GM13976 (cell line): ENCODE results near the gene FAM47C.
"Not testable (repeated sequence)": the region's sequence is repeated elsewhere in the genome, so short reads cannot be mapped to it uniquely, and the experiment has no call there.

Experiments used
- DNase-seq: peaks from one replicate; pipeline ENCODE4 v3.0.0; 2012; ENCODE audit warnings: low spot score
- CTCF ChIP-seq: IDR thresholded peaks from 2 replicates; pipeline ENCODE4 v1.5.1; 2012; ENCODE audit warnings: borderline replicate concordance, mild to moderate bottlenecking; ENCODE audit not compliant: insufficient read depth; ENCODE audit errors: extremely low read depth, missing control alignments, control extremely low read depth
- in situ Hi-C: fragments of 300-500 bp; cut with MboI; formaldehyde crosslinking; loops from one replicate; pipeline ENCODE4 v1.12.0; 2022; ENCODE audit warnings: low sequenced_read_pairs, mixed read lengths, inconsistent platforms; ENCODE audit not compliant: unreplicated experiment

FAM47C gene

DNA sequence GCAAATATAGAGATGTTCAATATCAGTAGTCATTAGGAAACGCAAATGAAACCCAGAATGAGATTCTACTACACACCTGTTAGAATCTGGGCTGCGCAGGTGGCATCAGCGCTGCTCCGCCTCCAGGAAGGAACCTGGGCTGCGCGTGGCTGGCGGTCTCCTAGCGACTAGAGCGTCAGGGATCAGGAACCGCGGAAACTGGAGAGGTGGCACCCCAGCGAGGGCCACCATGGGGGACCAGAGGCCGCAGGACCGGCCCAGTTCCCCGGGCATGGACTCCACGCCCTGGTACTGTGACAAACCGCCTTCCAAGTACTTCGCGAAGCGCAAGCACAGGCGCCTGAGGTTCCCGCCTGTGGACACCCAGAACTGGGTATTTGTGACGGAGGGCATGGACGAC is at the start of gene FAM47C:
FAM47C (plus strand) TSS at position 185 of the 400 bp plus-strand sequence; CDS start at position 230, 45 bp downstream.
- DNase-seq, in situ Hi-C loops: not testable (repeated sequence)

DNA sequence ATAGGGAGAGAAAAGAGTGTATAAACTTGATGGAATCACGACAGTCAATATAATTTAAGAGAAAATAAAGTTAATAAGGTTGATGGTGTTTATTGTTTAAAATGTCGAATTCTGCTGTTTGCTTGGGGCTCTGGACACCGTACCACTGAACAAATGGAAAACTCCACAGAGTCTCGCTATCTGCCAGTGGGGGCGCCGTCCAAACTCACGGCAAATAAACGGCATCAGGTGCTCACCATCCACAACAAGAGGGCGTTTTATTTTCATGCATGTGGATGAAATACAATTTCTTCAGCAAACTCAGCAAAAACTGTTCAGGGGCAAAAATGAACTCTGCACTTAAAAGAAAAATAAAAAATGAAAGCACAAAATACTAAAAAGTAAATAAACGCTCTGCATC is 46.6 kb upstream of the FAM47C start:
- in situ Hi-C loops, result no loop called here
- TF ChIP-seq CTCF, result no peak
- no peak for DNase-seq

DNA sequence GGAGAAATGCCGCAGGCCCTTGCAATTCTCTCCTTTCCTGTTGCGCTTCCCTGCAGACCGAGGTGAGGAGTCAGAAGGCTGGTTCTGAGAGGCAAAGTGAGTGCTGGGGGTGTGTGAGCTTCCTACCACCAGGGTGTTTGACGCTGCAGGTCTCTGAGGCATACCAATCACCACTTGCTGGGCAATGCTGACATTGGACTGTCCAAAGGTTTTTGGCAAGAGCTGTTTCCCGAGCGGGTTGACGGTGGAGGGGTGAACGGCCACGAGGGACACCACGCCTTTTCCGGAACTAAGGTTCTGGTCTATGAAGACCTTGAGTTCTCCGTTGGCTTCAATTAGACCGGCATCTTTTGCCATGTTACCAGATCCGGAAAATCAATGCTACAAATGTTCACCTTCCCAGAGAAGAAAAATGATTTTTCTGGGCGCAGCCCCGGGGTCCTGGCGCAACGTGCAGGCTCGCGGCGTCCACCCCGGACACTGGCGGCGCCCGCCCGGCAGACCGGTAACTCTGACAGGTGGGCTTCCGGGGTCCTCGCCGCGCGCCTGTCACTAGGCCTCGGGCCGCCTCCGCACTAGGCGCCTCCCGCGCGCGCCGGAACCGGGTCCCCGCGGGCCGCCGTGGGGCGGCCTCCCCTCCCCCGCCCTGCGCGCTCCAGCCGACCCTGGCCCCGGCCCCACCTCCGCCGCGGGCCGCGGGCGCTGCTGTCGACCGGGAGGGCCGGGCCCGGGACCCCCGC is 44.9 kb upstream of the FAM47C start:
- no peak for TF ChIP-seq CTCF
- in situ Hi-C loops, result no loop called here
- no peak for DNase-seq

DNA sequence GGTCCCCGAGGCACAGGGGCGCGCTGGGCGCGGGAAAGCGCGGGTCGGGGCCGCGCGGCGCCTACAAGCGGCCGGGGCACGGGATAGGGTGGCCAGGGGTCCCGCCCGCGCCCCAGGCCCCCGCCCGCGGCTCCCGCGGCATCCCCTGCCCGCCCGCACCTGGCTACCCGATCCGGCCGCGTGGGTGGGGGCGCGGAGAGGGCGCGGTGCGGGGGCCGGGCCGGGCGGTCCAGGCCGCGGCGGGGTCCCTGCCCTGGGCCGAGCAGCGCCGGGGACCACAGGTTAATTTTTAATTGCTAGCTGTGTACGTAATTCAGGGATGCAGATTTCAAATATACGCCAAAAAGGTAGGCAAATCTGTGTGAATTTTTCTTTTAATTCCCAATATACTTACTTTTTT is 44.3 kb upstream of the FAM47C start:
- TF ChIP-seq CTCF, result no peak
- no peak for DNase-seq
- in situ Hi-C loops, result no loop called here

DNA sequence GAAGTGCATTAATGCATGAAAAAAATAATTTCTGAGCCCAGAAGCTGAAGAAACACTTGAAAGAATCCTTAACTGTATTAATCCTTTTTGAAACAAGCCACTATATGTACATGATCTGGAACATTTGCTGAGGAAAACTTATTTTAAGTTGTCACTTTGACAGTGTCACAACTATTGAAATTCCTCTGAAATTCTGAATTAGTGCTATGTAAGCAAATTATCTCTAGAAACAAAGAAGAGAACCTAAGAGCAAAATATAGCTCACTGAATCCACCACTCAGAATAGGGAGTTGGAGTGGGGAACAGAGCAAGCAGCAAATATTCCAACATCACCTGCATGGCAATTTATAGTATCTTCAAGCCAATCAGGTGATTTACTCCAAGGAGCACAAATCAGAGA is 34.6 kb upstream of the FAM47C start:
- no peak for DNase-seq
- in situ Hi-C loops, result no loop called here
- TF ChIP-seq CTCF, result no peak

DNA sequence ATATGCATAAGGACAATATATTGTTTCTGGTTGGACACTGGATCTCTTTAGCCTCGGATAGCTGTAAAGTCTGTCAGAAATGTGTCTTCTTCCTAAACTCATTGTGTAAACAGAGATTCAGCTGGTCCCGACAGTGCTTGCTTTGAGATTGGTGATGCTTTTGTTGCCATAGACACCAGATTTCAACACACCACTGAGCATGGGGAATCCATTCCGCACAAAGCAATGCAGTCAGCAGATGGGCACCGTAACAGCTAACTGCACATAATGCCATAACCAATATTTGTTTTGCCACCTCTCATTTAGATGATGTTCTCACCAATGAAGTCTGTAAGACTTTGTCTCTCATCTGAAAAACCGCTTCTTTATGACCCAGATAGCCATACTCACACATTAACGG is 33.3 kb upstream of the FAM47C start:
- no peak for DNase-seq
- in situ Hi-C loops, result no loop called here
- TF ChIP-seq CTCF, result no peak

DNA sequence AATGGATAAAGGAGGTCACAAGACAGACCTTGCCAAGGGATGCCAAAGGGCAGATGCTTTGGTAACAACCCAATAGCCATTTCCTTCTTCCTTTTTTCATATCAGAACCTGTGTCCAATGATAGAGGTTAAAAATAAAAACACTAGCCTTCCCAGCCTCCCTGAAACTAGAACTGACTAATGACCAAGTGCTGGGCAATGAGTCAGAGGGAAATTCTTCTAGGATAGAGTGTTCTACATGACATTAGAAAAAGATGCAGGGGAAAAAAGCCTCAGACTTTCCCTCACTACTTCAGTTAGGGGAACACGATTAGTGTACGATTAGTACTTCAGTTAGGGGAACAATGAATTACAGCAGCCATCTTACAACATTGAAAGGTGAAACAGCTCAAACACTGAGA is 29.3 kb upstream of the FAM47C start:
- DNase-seq, result no peak
- in situ Hi-C loops, result no loop called here
- TF ChIP-seq CTCF, result no peak
